Skeletal muscle satellite cell (primary cell): Measurements from ENCODE around the gene PLCXD1.
A peak's percentile ranks its signal among the peaks of the same experiment; 100 is the strongest.
"Not testable (repeated sequence)": the region's sequence is repeated elsewhere in the genome, so short reads cannot be mapped to it uniquely, and the experiment has no call there.

Source experiments
- H3K27me3 ChIP-seq: 2 replicates; pipeline ENCODE4 v1.7.0; 2013; ENCODE audit warnings: low read length; ENCODE audit not compliant: control insufficient read depth, insufficient read depth
- H3K36me3 ChIP-seq: 2 replicates; pipeline ENCODE4 v1.7.0; 2013; ENCODE audit warnings: mild to moderate bottlenecking, control low read depth, low read length; ENCODE audit not compliant: insufficient read depth
- H3K4me1 ChIP-seq: 2 replicates; pipeline ENCODE4 v1.7.0; 2013; ENCODE audit warnings: low read length; ENCODE audit not compliant: control insufficient read depth, insufficient read depth
- H3K4me2 ChIP-seq: 2 replicates; pipeline ENCODE4 v1.7.0; 2013; ENCODE audit warnings: mild to moderate bottlenecking, low read length
- H3K4me3 ChIP-seq: 2 replicates; pipeline ENCODE4 v1.7.0; 2013; ENCODE audit warnings: low read length
- H3K9ac ChIP-seq: 2 replicates; pipeline ENCODE4 v1.7.0; 2013; ENCODE audit warnings: mild to moderate bottlenecking, low read depth, low read length, moderate library complexity
- H3K9me3 ChIP-seq: replicated peaks from 2 replicates; pipeline ENCODE4 v1.7.0; 2013; ENCODE audit warnings: mild to moderate bottlenecking, control low read depth, low read length

Gene PLCXD1

DNA sequence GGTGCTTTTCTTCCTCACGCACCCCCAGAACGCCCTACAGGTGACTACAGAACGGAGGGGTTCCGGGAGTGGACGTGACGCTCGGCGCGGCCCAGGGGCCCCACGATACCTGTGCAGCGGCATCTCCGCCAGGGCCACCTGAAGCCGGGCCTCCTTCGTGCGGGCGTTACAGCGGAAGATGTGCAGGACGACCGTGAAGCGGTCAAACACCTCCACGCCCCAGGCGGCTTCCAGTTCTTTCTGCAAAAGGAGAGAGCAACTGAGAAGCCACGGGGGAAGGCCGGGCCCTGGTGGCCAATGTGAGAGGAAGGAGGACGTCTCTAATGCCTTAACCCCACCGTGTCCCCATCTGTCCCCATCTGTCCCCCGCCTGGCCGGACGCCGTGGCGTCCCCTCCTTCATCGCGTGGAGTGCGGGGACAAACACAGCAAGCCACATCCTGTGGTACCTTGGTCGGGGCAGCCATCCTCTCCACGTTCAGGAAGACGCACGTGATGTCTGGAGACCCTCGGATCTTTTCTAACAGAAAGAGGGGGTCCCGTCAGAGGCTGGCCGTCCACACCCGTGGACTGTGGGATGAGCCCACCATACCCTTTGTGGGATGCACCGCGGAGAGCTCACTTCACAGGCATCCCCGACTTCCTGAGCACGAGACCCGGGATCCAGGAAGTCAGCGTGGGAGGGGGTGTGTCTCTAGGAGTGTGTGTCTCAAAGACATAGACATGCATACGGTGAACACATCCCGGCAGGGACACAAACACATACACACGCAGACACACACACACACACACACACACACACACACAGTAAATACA, 33.8 kb downstream of the PLCXD1 start:
- Histone ChIP-seq H3K36me3 (peaks cover 52% of the 10 kb centered on the region), H3K27me3 (no peaks in the 10 kb centered on the region)

DNA sequence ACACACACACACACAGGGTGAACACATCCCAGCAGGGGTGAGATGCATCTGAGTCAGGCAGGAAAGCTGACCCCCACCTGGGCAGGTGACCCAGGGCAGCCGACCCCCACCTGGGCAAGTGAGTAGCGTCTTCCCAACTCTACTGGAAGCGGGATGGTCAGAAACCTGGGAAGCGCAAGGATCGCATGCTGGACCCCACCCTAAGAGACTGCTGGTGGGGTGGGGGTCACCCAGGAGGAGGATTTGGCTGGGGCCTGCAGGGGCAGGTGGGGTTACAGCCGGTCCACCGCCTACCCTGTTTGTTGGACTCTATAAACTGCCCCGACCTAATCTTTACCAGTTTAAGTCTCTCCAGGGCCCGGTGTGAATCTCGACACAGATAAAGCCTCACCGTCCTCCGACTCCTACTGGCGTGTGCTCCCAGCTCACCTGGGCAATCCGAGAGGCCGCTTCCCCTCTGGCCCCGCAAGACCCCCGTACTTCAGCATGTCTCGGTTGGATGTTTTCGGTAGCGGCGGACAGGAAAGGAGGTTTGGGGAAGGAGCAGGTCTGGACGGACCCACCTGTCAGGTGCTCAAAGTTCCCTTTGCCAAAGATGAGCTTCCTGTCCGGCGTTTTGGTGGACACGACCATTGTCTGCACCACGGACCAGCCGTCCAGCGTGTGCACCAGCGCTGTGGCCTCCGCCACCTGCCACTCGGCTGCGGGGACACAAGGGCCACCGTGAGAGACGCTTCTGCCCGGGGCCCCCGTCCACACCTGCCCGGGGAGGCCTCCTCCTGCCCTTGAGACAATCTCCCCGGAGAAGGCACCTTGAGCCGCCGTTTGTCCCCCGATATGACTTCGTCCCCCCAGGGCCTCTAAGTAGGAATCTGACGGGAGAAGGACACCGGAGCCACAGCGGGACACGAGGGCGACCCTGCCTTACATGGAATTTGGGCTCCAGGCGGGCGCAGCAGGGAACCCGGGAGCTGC, 35.5 kb downstream of the PLCXD1 start:
- peaks cover 38% of the 10 kb centered on the region for H3K36me3 ChIP-seq
- no peak overlapping the region for H3K4me3 ChIP-seq

More for the DNA sequence above, 33.8 kb downstream of the PLCXD1 start:
- Histone ChIP-seq H3K9me3 (no peaks in the 10 kb centered on the region), H3K4me1 (no peaks in the 10 kb centered on the region), H3K4me2 (no peak overlapping the region), H3K9ac (no peak overlapping the region), H3K4me3 (no peak overlapping the region)

DNA sequence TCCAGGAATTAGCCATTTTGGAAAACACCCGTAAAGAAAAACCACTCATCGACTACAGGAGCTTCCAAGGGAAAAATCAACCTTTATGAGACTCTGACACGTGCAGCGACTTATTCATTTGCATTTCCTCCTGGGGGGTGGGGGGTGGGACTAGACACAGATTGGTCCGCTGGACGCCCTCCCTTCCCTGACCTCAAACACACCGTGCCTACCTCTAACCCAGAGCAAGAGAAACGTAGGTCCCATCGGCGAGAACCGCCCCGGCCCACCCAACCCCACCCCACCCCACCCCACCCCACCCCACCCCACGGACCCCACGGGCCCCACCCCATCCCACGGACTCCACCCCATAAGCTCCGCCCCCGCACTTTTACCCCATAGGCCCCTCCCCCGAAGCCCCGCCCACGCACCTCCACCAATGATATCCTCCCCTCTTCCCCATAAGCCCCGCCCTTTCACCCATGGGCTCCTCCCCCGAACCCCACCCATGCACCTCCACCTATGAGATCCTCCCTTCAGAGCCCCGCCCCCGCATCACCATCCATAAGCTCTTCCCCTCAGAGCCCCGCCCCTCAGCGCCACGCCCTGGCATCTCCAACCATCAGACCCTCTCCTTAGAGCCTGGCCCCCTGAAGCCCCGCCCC, 36.4 kb downstream of the PLCXD1 start:
- Histone ChIP-seq H3K9ac (peak overlapping the region; percentile 17), H3K27me3 (no peaks in the 10 kb centered on the region), H3K4me3 (peak overlapping the region; percentile 71), H3K4me2 (peak overlapping the region; percentile 74), H3K36me3 (peaks cover 29% of the 10 kb centered on the region), H3K4me1 (no peaks in the 10 kb centered on the region), H3K9me3 (no peaks in the 10 kb centered on the region)

More for the DNA sequence above, 35.5 kb downstream of the PLCXD1 start:
- no peaks in the 10 kb centered on the region for H3K9me3 ChIP-seq
- no peak overlapping the region for H3K9ac ChIP-seq
- peak overlapping the region; percentile 37 for H3K4me2 ChIP-seq
- no peaks in the 10 kb centered on the region for H3K4me1 ChIP-seq
- no peaks in the 10 kb centered on the region for H3K27me3 ChIP-seq

DNA sequence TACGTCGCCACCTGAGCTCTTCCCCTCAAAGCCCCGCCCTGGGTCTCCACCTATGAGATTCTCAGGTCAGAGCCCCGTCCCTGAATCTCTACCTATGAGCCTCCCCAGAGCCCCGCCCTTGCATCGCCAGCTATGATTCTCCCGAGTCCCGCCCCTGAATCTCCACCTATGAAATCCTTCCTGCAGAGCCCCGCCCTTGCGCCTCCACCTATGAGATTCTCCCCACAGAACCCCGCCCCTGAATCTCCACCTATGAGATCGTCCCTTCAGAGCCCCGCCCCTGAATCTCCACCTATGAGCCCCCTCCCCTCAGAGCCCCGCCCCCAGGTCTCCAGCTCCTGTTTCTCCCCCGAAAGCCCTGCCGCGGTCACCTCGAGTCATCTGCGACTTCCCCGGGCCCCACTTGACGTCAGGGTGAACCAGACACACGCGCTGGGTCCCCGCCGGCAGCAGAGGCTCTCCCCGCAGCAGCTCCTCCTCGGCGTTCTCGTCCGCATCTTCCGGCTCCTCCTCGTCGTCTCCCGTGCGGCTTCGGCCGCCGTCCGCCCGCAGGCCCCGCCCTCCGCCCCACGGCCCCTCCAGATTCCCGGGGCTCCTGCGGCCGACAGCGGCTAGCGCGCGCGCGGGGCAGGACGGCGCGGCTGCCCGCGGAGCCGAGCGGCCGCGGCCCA, 37.0 kb downstream of the PLCXD1 start:
- Histone ChIP-seq H3K4me3 (peak overlapping the region; percentile 95), H3K36me3 (peaks cover 23% of the 10 kb centered on the region), H3K9ac (peak overlapping the region; percentile 95)

DNA sequence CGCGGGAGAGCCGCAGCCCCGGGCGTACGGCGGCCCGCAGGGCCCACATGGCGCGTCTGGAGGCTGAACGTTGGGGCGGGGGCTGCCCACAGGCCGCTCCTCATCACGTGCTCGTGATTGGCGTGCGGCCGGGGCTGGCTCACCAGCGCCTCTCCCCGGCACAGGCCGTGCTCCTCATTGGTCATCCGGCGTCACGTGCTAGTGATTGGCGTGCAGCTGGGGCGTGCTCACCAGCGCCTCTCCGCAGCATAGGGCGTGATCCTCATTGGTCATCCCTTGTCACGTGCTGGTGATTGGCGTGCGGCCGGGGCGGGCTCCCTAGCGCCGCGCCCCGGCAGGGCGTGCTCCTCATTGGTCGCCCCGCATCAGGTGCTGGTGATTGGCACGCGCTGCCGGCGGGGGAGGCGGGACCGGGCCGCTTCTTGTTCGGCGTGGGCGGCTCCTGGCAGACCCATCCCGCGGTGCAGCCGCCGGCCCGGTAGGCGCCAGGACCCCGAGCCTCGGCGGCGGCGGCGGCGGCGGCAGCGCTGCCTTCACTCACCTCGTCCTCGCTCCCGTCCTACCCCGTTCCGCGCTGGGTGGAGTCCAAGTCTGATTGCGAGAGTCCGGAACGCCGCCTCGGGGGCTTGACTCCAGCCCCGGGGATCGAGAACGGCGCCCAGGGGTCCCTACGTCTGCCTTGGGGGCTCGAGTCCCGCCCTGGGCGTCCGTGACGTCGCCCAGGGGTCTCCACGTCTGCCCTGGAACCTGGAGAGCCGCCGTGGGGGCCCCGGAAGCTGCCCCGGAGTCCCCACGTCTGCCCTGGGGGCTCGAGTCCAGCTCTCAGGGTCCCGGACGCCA, 37.8 kb downstream of the PLCXD1 start, which contains the start of gene GTPBP6:
TSS of gene GTPBP6 (minus strand) at position 58 of the 840 bp plus-strand sequence. CDS start at position 49, 9 bp downstream.
- peak within 1 kb of the TSS; percentile 100 for H3K9ac ChIP-seq
- peaks cover 15% of the 10 kb centered on the region for H3K36me3 ChIP-seq
- no peaks in the 10 kb centered on the region for H3K4me1 ChIP-seq
- no peaks in the 10 kb centered on the region for H3K9me3 ChIP-seq
- H3K4me3 ChIP-seq: peak within 1 kb of the TSS; percentile 98
- H3K4me2 ChIP-seq: peak within 1 kb of the TSS; percentile 100
- H3K27me3 ChIP-seq: no peaks in the 10 kb centered on the region

More for the DNA sequence above, 37.0 kb downstream of the PLCXD1 start:
- peak overlapping the region; percentile 82 for H3K4me2 ChIP-seq
- H3K27me3 ChIP-seq: no peaks in the 10 kb centered on the region
- H3K9me3 ChIP-seq: no peaks in the 10 kb centered on the region
- no peaks in the 10 kb centered on the region for H3K4me1 ChIP-seq

DNA sequence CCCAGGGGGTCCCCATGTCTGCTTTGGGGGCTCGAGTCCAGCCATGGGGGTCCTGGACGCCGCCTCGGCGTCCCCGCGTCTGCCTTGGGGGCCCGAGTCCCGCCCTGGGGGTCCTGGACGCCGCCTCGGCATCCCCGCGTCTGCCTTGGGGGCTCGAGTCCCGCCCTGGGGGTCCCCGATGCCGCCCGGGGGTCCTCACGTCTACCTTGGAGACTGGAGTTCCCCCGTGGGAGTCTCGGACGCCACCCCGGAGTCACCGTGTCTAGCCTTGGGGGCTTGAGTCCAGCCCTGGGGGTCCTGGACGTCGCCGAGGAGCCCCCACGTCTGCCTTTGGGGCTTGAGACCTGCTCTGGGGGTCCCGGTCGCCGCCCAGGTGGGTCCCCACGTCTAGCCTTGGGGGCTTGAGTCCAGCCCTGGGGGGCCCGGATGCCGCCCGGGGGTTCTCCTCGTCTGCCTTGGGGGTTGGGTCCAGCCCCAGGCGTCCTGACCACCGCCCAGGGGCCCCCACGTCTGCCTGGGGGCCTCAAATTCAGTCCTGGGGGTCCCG, 38.5 kb downstream of the PLCXD1 start:
- H3K9ac ChIP-seq: peak overlapping the region; percentile 100
- H3K27me3 ChIP-seq: no peaks in the 10 kb centered on the region
- H3K4me2 ChIP-seq: peak overlapping the region; percentile 100
- H3K9me3 ChIP-seq: no peaks in the 10 kb centered on the region
- peaks cover 13% of the 10 kb centered on the region for H3K36me3 ChIP-seq
- H3K4me1 ChIP-seq: no peaks in the 10 kb centered on the region
- H3K4me3 ChIP-seq: peak overlapping the region; percentile 98

DNA sequence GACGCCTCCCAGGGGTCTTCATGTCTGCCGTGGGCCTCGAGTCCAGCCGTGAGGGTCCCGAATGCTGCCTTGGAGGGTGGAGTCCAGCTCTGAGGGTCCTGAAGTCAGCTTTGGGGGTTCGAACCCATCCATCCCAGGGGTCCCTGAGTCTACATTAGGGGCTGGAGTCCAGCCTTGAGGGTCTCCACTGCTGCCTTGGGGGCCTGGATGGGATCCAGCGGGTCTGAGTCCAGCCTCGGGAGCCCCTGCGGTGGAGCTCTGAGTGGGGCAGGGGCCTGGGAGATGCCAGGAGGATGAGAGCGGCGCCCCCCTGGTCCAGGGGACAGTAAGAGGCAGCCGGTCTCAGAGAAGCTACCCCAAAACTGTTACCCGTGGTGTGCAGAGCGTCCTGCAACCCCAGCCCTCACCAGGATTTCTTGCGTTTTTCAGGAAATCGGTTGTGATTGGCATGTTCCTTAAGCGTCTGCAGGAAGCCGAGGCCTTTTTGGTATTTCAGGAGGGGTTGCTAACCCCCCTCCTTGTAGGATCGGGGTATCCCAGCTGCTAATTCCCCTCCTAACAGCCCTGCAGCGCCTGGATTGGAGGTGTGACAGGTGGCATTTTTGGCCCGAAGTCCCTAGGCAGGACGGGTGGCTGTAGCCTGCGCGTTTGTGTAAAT, 39.1 kb downstream of the PLCXD1 start:
- Histone ChIP-seq H3K4me1 (no peaks in the 10 kb centered on the region), H3K4me3 (peak overlapping the region; percentile 98), H3K36me3 (peaks cover 11% of the 10 kb centered on the region), H3K9me3 (no peaks in the 10 kb centered on the region), H3K4me2 (peak overlapping the region; percentile 100), H3K27me3 (no peaks in the 10 kb centered on the region), H3K9ac (peak overlapping the region; percentile 100)

DNA sequence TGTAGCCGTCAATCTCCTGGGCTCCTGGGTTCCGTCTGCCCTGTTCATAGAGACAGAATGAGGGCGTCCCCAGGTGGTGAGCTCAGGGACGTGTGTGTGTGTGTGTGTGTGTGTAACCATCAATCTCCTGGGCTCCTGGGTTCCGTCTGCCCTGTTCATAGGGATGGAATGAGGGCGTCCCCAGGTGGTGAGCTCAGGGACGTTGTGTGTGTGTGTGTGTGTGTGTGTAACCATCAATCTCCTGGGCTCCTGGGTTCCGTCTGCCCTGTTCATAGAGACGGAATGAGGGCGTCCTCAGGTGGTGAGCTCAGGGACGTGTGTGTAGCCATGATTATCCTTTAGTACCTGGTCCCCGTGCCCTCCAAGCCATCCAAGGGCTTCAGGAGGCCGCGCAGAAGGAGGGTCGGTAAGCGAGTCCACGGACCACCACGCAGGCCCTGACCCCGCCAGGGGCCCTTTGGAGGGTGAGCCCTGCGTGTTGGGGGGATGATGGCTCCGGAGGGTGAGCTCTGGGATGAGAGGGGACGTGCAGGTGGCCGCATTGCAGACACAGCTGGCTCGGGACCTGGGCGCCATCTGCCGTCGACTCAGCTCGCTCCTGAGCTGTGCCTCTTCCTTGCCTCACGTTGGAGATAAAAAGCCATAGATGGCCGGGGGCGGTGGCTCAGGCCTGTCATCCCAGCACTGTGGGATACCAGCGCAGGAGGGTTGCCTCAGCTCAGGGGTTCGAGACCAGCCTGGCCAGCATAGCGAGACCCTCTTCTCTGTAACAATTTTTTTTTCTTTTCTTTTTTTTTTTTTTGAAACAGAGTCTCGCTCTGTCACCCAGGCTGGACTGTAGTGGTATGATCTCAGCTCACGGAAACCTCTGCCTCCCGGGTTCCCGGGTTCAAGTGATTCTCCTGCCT, 42.8 kb downstream of the PLCXD1 start:
- Histone ChIP-seq H3K9ac (no peak overlapping the region), H3K9me3 (no peaks in the 10 kb centered on the region), H3K27me3 (no peaks in the 10 kb centered on the region), H3K4me2 (no peak overlapping the region), H3K36me3 (no peaks in the 10 kb centered on the region), H3K4me1 (no peaks in the 10 kb centered on the region), H3K4me3 (no peak overlapping the region)

DNA sequence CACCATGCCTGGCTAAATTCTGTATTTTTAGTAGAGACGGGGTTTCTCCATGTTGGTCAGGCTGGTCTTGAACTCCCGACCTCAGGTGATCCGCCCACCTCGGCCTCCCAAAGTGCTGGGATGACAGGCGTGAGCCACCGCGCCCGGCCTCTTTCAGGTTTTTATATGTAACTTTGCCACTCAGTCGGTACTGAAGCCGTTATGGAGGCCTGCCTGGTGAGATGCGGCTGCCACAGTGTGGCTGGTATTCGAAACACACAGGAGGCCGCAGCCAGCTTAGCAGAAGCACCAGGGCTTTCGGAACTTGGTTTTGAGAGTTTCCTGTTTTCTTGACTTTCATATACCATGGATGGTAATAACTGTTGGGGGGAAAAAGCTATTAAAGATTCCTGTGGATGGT, 43.5 kb downstream of the PLCXD1 start:
- not testable (repeated sequence) for H3K27me3 ChIP-seq, H3K4me3 ChIP-seq, H3K9ac ChIP-seq, H3K9me3 ChIP-seq, H3K36me3 ChIP-seq, H3K4me2 ChIP-seq, H3K4me1 ChIP-seq
